IPS-18a (cell line): ENCODE data around the gene C3orf80.
"Not testable (repeated sequence)": the region's sequence is repeated elsewhere in the genome, so short reads cannot be mapped to it uniquely, and the experiment has no call there.

Experiments used
- H3K27ac ChIP-seq: one replicate; pipeline ENCODE4 v1.5.1; 2013; ENCODE audit warnings: low read length
- H3K27me3 ChIP-seq: one replicate; pipeline ENCODE4 v1.6.1; 2013; ENCODE audit warnings: mild to moderate bottlenecking, low read length; ENCODE audit not compliant: control insufficient read depth, insufficient read depth
- H3K36me3 ChIP-seq: one replicate; pipeline ENCODE4 v1.6.1; 2013; ENCODE audit warnings: low read depth, low read length; ENCODE audit not compliant: control insufficient read depth
- H3K4me1 ChIP-seq: one replicate; pipeline ENCODE4 v1.6.1; 2013; ENCODE audit warnings: low read depth, low read length; ENCODE audit not compliant: control insufficient read depth
- H3K4me3 ChIP-seq: one replicate; pipeline ENCODE4 v1.5.1; 2013; ENCODE audit warnings: low read length
- H3K9ac ChIP-seq: one replicate; pipeline ENCODE4 v1.6.1; 2013; ENCODE audit warnings: mild to moderate bottlenecking, low read length, moderate library complexity
- H3K9me3 ChIP-seq: one replicate; pipeline ENCODE4 v1.6.1; 2013; ENCODE audit warnings: low read depth, low read length; ENCODE audit not compliant: control insufficient read depth

Gene C3orf80

DNA sequence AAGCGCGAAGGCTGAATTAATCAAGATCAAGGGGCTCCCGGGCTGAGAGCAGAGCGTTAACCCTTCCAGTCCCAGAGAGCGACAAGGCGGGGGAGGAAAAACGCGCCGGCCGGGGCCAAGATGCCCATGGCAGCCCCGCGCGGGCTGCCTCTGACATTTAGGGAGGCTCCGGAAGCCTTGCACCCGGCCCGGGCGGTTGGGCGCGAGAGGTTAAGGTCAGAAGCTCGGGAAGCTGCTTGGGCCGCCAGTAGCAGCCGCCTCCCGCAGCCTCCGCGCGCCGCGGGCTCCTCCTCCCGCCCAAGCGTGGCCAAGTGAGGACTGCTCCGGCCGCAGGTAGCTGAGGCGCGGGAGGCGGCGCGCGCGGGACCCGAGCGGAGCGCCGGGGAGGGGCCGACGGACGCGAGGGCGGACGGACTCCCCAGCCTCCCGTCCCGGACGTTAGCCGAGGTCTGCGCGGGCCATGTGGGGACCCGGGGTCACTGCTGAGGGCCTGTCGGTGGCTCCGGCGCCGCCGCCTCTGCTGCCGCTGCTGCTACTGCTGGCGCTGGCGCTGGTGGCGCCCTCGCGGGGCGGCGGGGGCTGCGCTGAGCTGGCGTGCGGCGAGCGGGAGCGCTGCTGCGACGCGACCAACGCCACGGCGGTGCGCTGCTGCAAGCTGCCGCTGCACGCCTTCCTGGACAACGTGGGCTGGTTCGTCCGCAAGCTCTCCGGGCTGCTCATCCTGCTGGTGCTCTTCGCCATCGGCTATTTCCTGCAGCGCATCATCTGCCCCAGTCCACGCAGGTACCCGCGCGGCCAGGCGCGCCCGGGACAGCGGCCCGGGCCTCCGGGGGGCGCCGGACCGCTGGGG, at the start of gene C3orf80:
TSS of gene C3orf80 (plus strand) at position 247 of the 850 bp plus-strand sequence. CDS start at position 461, 214 bp downstream.
- H3K27me3 ChIP-seq, result peaks cover 65% of the 10 kb centered on the region
- no peaks in the 10 kb centered on the region for H3K36me3 ChIP-seq
- peaks cover 4% of the 10 kb centered on the region for H3K4me1 ChIP-seq
- no peak within 1 kb of the TSS for H3K9ac ChIP-seq
- H3K27ac ChIP-seq, result no peak within 1 kb of the TSS
- H3K9me3 ChIP-seq, result no peaks in the 10 kb centered on the region
- peak within 1 kb of the TSS; percentile 47 for H3K4me3 ChIP-seq

DNA sequence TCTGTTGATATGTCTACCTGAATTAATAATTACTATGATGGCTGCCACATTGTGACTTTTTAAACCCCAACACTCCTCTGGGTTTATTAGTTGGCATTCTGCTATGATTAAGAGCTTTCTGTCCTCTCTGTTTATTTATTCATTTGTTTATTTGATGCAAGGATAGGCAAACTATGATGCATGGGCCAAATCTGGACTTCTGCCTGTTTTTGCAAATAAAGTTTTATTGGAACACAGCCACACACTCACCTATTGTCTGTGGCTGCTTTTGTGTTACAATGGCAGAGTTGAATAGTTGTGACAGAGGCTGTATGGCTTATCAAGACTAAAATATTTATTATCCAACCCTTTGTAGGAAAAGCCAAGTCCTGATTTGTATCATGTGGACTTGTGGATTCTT, 48.3 kb upstream of the C3orf80 start:
- Histone ChIP-seq H3K36me3 (no peaks in the 10 kb centered on the region), H3K27ac (no peak overlapping the region), H3K9ac (no peak overlapping the region), H3K4me3 (no peak overlapping the region), H3K27me3 (no peaks in the 10 kb centered on the region), H3K9me3 (no peaks in the 10 kb centered on the region), H3K4me1 (no peaks in the 10 kb centered on the region)

DNA sequence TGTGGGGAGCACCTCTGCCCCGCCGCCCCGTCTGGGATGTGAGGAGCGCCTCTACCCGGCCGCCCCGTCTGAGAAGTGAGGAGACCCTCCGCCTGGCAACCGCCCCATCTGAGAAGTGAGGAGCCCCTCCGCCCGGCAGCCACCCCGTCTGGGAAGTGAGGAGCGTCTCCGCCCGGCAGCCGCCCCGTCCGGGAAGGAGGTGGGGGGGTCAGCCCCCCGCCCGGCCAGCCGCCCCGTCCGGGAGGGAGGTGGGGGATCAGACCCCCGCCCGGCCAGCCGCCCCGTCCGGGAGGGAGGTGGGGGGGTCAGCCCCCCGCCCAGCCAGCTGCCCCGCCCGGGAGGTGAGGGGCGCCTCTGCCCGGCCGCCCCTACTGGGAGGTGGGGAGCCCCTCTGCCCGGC, 46.6 kb upstream of the C3orf80 start:
- not testable (repeated sequence) for H3K27me3 ChIP-seq, H3K4me3 ChIP-seq, H3K36me3 ChIP-seq, H3K4me1 ChIP-seq, H3K9me3 ChIP-seq, H3K27ac ChIP-seq, H3K9ac ChIP-seq

DNA sequence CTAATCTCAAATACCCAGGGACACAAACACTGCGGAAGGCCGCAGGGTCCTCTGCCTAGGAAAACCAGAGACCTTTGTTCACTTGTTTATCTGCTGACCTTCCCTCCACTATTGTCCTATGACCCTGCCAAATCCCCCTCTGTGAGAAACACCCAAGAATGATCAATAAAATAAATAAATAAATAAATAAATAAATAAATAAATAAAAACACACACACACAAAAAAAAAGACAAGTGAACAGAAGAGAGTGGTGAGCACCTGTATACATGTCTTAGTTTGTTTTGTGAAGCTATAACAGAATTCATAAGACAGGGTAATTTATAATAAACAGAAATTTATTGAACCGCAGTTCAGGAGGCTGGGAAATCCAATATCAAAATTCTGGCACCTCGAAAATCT, 45.8 kb upstream of the C3orf80 start:
- not testable (repeated sequence) for H3K9me3 ChIP-seq, H3K36me3 ChIP-seq, H3K27ac ChIP-seq, H3K4me3 ChIP-seq, H3K9ac ChIP-seq, H3K4me1 ChIP-seq, H3K27me3 ChIP-seq

DNA sequence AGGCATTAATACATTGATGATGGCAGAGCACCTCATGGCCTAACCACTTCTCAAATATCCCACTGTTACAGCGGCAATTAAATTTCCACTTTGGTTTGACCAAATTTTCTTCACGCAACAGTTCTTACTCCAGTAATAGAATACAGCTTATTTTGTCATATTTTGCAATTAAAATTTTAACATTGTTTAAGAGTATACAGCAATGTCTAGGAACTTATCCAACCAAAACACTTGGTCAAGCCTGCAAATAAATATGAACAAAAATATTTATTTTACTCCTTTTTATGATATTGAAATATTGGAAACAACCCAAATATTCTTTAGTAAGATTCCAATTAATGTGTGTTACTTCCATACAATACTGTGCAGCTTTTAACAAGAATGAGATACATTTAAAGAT, 45.3 kb upstream of the C3orf80 start:
- H3K4me3 ChIP-seq, result no peak overlapping the region
- H3K9ac ChIP-seq, result no peak overlapping the region
- no peaks in the 10 kb centered on the region for H3K4me1 ChIP-seq
- no peaks in the 10 kb centered on the region for H3K36me3 ChIP-seq
- no peaks in the 10 kb centered on the region for H3K9me3 ChIP-seq
- H3K27me3 ChIP-seq, result no peaks in the 10 kb centered on the region
- no peak overlapping the region for H3K27ac ChIP-seq

DNA sequence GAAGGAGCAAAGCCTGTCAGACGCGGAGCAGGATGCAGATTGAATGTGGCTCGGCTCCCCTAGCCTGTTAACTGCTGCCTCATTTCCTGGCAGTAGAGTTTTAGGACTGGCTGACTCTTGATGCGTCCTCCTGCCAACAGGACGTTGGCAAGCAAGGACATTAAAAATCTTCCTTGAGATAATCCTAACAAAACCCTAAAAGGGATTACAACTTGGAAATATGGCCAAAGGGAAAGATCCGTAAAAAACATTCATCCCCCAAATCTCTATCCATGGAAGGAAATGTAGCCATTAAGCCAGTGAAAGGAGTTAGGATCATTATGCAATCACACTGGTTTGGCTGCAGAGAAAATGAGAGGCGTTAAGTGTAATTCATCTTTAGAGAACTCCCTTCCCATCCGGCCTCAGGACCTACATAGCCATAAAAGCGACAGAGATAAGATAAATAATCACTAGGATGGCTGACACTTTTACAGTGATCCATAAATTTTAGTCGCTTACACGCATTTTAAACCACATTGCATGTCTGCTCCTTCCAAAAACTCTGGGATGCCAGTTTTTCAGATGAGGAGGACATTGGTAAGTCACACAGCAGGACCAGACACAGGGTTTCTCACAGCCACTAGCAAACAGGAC, 44.5 kb upstream of the C3orf80 start:
- Histone ChIP-seq H3K9ac (no peak overlapping the region), H3K9me3 (no peaks in the 10 kb centered on the region), H3K36me3 (no peaks in the 10 kb centered on the region), H3K27me3 (no peaks in the 10 kb centered on the region), H3K4me3 (no peak overlapping the region), H3K27ac (no peak overlapping the region), H3K4me1 (no peaks in the 10 kb centered on the region)

DNA sequence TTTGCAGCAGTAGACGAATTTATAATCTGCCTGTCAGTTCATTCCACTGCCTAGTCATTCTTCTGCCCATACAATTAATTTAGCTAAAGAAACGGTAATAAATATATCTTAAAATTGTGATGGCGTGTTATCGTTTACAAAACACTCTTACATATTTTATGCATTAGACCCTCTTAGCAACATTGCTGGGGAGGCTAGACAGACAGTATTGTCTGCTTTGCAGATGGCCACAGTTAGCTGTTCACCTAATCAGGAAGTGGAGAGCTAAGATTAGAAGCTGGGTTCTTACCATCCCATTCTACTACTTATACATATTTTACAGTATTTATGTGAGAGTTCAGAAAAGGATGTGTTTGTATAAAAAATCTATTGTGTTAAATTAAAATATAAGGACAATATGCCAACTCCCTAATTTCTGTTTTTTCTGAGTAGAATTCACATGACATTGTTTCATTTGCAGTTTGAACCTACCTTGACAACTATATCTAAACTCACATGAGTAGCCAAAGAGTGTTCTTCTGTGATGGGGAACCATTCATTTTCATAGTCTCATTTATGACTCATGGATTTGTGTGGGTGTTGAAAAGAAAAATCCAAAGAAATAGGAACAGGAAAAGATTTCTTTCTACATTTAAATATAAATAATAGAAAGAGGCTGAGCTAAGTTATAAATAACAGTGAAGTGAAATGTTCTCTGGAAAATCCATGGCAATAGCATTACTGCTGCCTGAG, 41.7 kb upstream of the C3orf80 start:
- Histone ChIP-seq H3K9ac (no peak overlapping the region), H3K36me3 (no peaks in the 10 kb centered on the region), H3K27ac (no peak overlapping the region), H3K4me3 (no peak overlapping the region), H3K9me3 (no peaks in the 10 kb centered on the region), H3K4me1 (no peaks in the 10 kb centered on the region), H3K27me3 (no peaks in the 10 kb centered on the region)

DNA sequence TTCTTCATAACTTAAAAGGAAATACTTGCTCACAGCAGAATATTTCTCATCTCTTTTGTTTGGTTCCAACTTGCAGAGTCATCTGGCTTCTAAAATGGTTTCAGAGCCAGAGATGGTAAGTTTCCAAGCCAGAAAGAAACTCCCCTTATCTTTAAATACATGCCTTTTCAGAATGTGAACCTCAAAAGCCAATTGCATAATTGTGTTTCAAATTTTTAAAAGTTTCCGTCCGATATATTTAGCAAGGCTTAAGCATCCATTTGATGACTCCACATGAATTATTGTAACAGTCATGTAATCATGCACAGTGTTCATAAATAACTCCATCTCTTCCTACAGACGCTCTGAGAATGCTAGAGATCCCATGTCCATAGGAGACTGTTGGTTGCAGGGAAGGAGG, 40.6 kb upstream of the C3orf80 start:
- Histone ChIP-seq H3K4me1 (no peaks in the 10 kb centered on the region), H3K27me3 (no peaks in the 10 kb centered on the region), H3K9me3 (no peaks in the 10 kb centered on the region), H3K9ac (no peak overlapping the region), H3K36me3 (no peaks in the 10 kb centered on the region), H3K27ac (no peak overlapping the region), H3K4me3 (no peak overlapping the region)

DNA sequence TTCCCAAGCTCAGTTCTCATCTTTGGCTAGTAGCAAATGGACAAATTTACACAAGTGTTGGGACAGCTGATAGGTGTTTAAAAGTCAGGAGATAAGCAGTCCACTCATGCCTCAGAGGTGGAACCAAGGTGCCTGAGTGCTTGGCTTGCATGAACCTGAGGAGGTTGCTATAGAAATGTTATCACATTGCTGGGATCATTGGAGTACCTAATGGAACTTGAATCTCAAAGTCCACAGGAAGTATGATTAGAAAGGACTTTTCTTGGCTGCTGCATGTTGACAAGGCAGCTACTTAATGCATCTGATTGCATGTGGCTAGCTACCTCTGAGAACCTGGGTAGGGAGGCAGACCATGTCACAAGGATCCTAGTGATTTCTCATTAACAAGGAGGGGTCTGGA, 39.5 kb upstream of the C3orf80 start:
- no peaks in the 10 kb centered on the region for H3K36me3 ChIP-seq
- no peaks in the 10 kb centered on the region for H3K27me3 ChIP-seq
- no peaks in the 10 kb centered on the region for H3K9me3 ChIP-seq
- H3K4me1 ChIP-seq, result no peaks in the 10 kb centered on the region
- no peak overlapping the region for H3K9ac ChIP-seq
- no peak overlapping the region for H3K4me3 ChIP-seq
- H3K27ac ChIP-seq, result no peak overlapping the region

DNA sequence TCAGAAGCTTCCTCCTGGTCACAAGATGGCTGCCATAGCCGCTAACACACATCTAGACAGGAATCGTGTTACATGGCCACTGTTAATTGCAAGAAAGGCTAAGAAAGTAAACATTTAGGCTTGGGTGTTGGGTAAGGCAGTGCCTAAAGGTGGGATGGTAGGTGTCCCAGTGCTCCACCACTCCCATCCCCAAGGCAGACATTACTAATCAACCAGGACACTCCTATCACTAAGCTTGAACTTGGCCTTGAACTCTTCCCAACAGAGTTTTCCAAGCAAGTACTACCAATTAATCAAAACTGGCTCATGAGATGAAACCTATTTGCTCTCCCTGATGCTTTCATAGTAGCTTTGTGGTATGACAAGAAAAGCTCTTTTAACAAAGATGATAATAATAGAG, 37.9 kb upstream of the C3orf80 start:
- H3K4me3 ChIP-seq, result no peak overlapping the region
- no peak overlapping the region for H3K27ac ChIP-seq
- no peaks in the 10 kb centered on the region for H3K36me3 ChIP-seq
- H3K9ac ChIP-seq, result no peak overlapping the region
- H3K9me3 ChIP-seq, result no peaks in the 10 kb centered on the region
- H3K4me1 ChIP-seq, result no peaks in the 10 kb centered on the region
- no peaks in the 10 kb centered on the region for H3K27me3 ChIP-seq

DNA sequence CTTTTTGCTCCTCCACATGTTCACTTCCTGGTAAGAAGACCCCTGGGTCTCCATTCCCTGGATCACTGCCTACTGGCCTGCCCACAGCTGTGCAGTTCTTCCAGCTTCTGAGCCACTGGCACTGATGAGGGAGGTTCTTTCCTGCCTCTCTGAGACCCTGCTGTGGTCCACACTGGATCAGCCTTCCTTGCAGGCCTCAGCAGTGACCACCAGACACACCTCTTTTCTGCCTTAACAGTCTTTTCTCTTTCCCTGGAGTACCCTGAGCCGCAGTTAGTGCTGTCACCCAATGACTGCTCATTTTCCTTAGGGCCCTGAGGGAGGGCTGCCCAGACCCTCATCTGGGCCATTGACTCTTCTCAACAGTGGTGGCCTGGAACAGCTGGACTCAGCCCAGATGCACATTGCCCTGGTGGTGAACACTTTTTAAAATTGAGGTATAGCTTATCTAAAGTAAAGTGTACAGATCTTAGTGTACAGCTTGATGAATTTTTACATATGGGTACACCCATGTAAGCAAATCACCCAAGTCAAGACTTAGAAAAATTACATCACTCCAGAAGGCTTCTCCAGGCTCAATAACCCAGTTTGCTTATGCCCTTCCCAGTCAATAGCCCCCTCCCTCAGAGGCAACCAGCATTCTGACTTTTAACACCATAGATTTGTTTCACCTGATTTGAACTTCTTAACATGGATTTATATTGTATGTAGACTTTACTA, 32.8 kb upstream of the C3orf80 start:
- no peak overlapping the region for H3K9ac ChIP-seq
- no peaks in the 10 kb centered on the region for H3K9me3 ChIP-seq
- H3K36me3 ChIP-seq, result no peaks in the 10 kb centered on the region
- H3K27me3 ChIP-seq, result no peaks in the 10 kb centered on the region
- H3K27ac ChIP-seq, result no peak overlapping the region
- no peak overlapping the region for H3K4me3 ChIP-seq
- H3K4me1 ChIP-seq, result no peaks in the 10 kb centered on the region
